ENCODE data around the gene LRRC4.

The LRRC4 gene

GRCh38 chr7:128000854-128001265 lies 30.4 kb downstream of the LRRC4 start:
- no peak for TF ChIP-seq GATA3 (IDR thresholded peaks at IDR 0.05; ENCODE audit: low read depth, low read length)
- TF ChIP-seq GATA2 (IDR thresholded peaks at IDR 0.05; ENCODE audit: low read depth, low read length) = no peak

- TF ChIP-seq GATA3 (IDR thresholded peaks at IDR 0.05; ENCODE audit: low read depth, low read length) = no peak
- no peak for TF ChIP-seq GATA2 (IDR thresholded peaks at IDR 0.05; ENCODE audit: low read depth, low read length)
Measured at GRCh38 chr7:128000048-128000447, 31.2 kb downstream of the LRRC4 start.

- TF ChIP-seq GATA3 (IDR thresholded peaks at IDR 0.05; ENCODE audit: low read depth, low read length) (no peak), GATA2 (IDR thresholded peaks at IDR 0.05; ENCODE audit: low read depth, low read length) (no peak)
Measured at GRCh38 chr7:127998671-127999070, 32.6 kb downstream of the LRRC4 start.

GRCh38 chr7:127997226-127997922 lies 33.9 kb downstream of the LRRC4 start:
- no peak for TF ChIP-seq GATA3 (IDR thresholded peaks at IDR 0.05; ENCODE audit: low read depth, low read length)
- no peak for TF ChIP-seq GATA2 (IDR thresholded peaks at IDR 0.05; ENCODE audit: low read depth, low read length)

- no peak for TF ChIP-seq GATA3 (IDR thresholded peaks at IDR 0.05; ENCODE audit: low read depth, low read length)
- no peak for TF ChIP-seq GATA2 (IDR thresholded peaks at IDR 0.05; ENCODE audit: low read depth, low read length)
Measured at GRCh38 chr7:127996253-127997071, 34.8 kb downstream of the LRRC4 start.

GRCh38 chr7:127995881-127996215 lies 35.4 kb downstream of the LRRC4 start:
- TF ChIP-seq GATA2 (IDR thresholded peaks at IDR 0.05; ENCODE audit: low read depth, low read length) = no peak
- no peak for TF ChIP-seq GATA3 (IDR thresholded peaks at IDR 0.05; ENCODE audit: low read depth, low read length)

GRCh38 chr7:127995156-127995880 lies 35.9 kb downstream of the LRRC4 start:
- no peak for TF ChIP-seq GATA3 (IDR thresholded peaks at IDR 0.05; ENCODE audit: low read depth, low read length)
- TF ChIP-seq GATA2 (IDR thresholded peaks at IDR 0.05; ENCODE audit: low read depth, low read length) = no peak

- TF ChIP-seq GATA3 (IDR thresholded peaks at IDR 0.05; ENCODE audit: low read depth, low read length) = no peak
- no peak for TF ChIP-seq GATA2 (IDR thresholded peaks at IDR 0.05; ENCODE audit: low read depth, low read length)
Measured at GRCh38 chr7:127993987-127994386, 37.2 kb downstream of the LRRC4 start.

- TF ChIP-seq GATA2 (IDR thresholded peaks at IDR 0.05; ENCODE audit: low read depth, low read length) (no peak), GATA3 (IDR thresholded peaks at IDR 0.05; ENCODE audit: low read depth, low read length) (no peak)
Measured at GRCh38 chr7:127993317-127993716, 37.9 kb downstream of the LRRC4 start.

GRCh38 chr7:127988751-127989150 lies 42.5 kb downstream of the LRRC4 start:
- TF ChIP-seq GATA2 (IDR thresholded peaks at IDR 0.05; ENCODE audit: low read depth, low read length) = no peak
- no peak for TF ChIP-seq GATA3 (IDR thresholded peaks at IDR 0.05; ENCODE audit: low read depth, low read length)

- TF ChIP-seq GATA2 (IDR thresholded peaks at IDR 0.05; ENCODE audit: low read depth, low read length) = no peak
- no peak for TF ChIP-seq GATA3 (IDR thresholded peaks at IDR 0.05; ENCODE audit: low read depth, low read length)
Measured at GRCh38 chr7:127986581-127987521, 44.4 kb downstream of the LRRC4 start.

- no peak for TF ChIP-seq GATA3 (IDR thresholded peaks at IDR 0.05; ENCODE audit: low read depth, low read length)
- TF ChIP-seq GATA2 (IDR thresholded peaks at IDR 0.05; ENCODE audit: low read depth, low read length) = no peak
Measured at GRCh38 chr7:127983804-127984332, 47.4 kb downstream of the LRRC4 start.

GRCh38 chr7:127981965-127982364 lies 49.3 kb downstream of the LRRC4 start:
- TF ChIP-seq GATA2 (IDR thresholded peaks at IDR 0.05; ENCODE audit: low read depth, low read length) = no peak
- TF ChIP-seq GATA3 (IDR thresholded peaks at IDR 0.05; ENCODE audit: low read depth, low read length) = no peak
